ENCODE measurements around the gene FAM78B. TPM values are rescaled to one million over a fixed set of nuclear protein-coding genes. Genes with fewer than 3 reads are reported as not detected.

FAM78B gene
- total RNA-seq, 1 donor from 2014 or later = 2.7 TPM

- no peak for DNase-seq (ENCODE audit: low spot score)
- intact Hi-C loops (cut with DNase I) = no loop called here
Observed at GRCh38 chr1:166083887-166084286, 82.9 kb downstream of the FAM78B start.

GRCh38 chr1:166082601-166083000, 84.2 kb downstream of the FAM78B start:
- DNase-seq (ENCODE audit: low spot score) = no peak
- intact Hi-C loops (cut with DNase I) = no loop called here

- intact Hi-C loops (cut with DNase I) = no loop called here
- no peak for DNase-seq (ENCODE audit: low spot score)
Observed at GRCh38 chr1:166080967-166081870, 85.6 kb downstream of the FAM78B start.

- no peak for DNase-seq (ENCODE audit: low spot score)
- intact Hi-C loops (cut with DNase I) = no loop called here
Observed at GRCh38 chr1:166080277-166080966, 86.4 kb downstream of the FAM78B start.

GRCh38 chr1:166079276-166079675, 87.5 kb downstream of the FAM78B start:
- DNase-seq (ENCODE audit: low spot score) = no peak
- intact Hi-C loops (cut with DNase I) = no loop called here

GRCh38 chr1:166073489-166073888, 93.3 kb downstream of the FAM78B start:
- DNase-seq (ENCODE audit: low spot score) = no peak
- intact Hi-C loops (cut with DNase I) = no loop called here

GRCh38 chr1:166069390-166069789, 97.4 kb downstream of the FAM78B start:
- DNase-seq (ENCODE audit: low spot score) = no peak
- intact Hi-C loops (cut with DNase I) = no loop called here

GRCh38 chr1:166066107-166066506, 100.7 kb downstream of the FAM78B start:
- intact Hi-C loops (cut with DNase I) = no loop called here

GRCh38 chr1:166064951-166065350, 101.8 kb downstream of the FAM78B start:
- intact Hi-C loops (cut with DNase I) = no loop called here
- DNase-seq (ENCODE audit: low spot score) = no peak

More at GRCh38 chr1:166066107-166066506, 100.7 kb downstream of the FAM78B start:
- no peak for DNase-seq (ENCODE audit: low spot score)

- no peak for DNase-seq (ENCODE audit: low spot score)
Observed at GRCh38 chr1:166064313-166064926, 102.4 kb downstream of the FAM78B start.

GRCh38 chr1:166063701-166064100, 103.1 kb downstream of the FAM78B start:
- intact Hi-C loops (cut with DNase I) = no loop called here
- no peak for DNase-seq (ENCODE audit: low spot score)

More at GRCh38 chr1:166064313-166064926, 102.4 kb downstream of the FAM78B start:
- intact Hi-C loops (cut with DNase I) = no loop called here

GRCh38 chr1:166062421-166063070, 104.3 kb downstream of the FAM78B start:
- DNase-seq (ENCODE audit: low spot score) = no peak
- intact Hi-C loops (cut with DNase I) = no loop called here

GRCh38 chr1:166057650-166058049, 109.2 kb downstream of the FAM78B start:
- intact Hi-C loops (cut with DNase I) = no loop called here
- DNase-seq (ENCODE audit: low spot score) = no peak

- DNase-seq (ENCODE audit: low spot score) = no peak
- intact Hi-C loops (cut with DNase I) = no loop called here
Observed at GRCh38 chr1:166053395-166053794, 113.4 kb downstream of the FAM78B start.

GRCh38 chr1:166040202-166040997, 126.4 kb downstream of the FAM78B start:
- no peak for DNase-seq (ENCODE audit: low spot score)
- intact Hi-C loops (cut with DNase I) = no loop called here

- intact Hi-C loops (cut with DNase I) = no loop called here
- DNase-seq (ENCODE audit: low spot score) = no peak
Observed at GRCh38 chr1:166039436-166040201, 127.2 kb downstream of the FAM78B start.

- DNase-seq (ENCODE audit: low spot score) = no peak
- intact Hi-C loops (cut with DNase I) = no loop called here
Observed at GRCh38 chr1:166036092-166036491, 130.7 kb downstream of the FAM78B start.

GRCh38 chr1:166032572-166033371, 134.0 kb downstream of the FAM78B start:
- no peak for DNase-seq (ENCODE audit: low spot score)
- intact Hi-C loops (cut with DNase I) = no loop called here

All from cardiac septum (tissue), 1 donor.